ENCODE data around the gene TRIM49D2. TPM values are rescaled to one million over a fixed set of nuclear protein-coding genes. Genes with fewer than 3 reads are reported as not detected.
"Not testable (repeated sequence)": the region's sequence is repeated elsewhere in the genome, so short reads cannot be mapped to it uniquely, and the experiment has no call there.

The TRIM49D2 gene, protein sequence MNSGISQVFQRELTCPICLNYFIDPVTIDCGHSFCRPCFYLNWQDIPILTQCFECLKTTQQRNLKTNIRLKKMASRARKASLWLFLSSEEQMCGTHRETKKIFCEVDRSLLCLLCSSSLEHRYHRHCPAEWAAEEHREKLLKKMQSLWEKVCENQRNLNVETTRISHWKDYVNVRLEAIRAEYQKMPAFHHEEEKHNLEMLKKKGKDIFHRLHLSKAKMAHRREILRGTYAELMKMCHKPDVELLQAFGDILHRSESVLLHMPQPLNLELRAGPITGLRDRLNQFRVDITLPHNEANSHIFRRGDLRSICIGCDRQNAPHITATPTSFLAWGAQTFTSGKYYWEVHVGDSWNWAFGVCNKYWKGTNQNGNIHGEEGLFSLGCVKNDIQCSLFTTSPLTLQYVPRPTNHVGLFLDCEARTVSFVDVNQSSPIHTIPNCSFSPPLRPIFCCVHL
- not detected in 2 replicates for total RNA-seq (2014; rRNA removed)
- not detected for polyA plus RNA-seq (2012)

DNA sequence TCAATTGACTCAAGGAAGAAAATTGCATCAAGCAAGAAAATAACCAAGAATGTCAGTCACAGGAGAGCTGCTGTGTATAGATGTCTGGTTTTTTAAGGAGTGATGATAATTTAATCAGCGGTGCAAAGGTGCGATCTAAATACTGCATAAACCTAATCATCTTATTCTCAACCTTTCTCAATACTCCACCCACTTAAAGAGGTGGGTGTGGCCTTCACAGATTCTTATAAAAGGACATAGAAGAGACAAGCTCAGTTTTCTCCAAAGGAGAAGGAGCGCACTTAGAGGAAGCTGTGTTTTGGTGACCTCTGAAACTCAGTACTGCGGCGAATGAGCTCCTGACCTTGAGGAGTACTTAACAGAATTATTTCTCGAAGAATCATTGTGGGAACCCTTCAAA, at the start of gene TRIM49D2:
Gene TRIM49D2, plus strand, starts transcription at position 301 of the 400 bp plus-strand sequence. CDS start 2,698 bp downstream, outside the sequence.
- not testable (repeated sequence) for DNase-seq (ENCODE audit: low read depth)

- DNase-seq (ENCODE audit: low read depth) = not testable (repeated sequence)
These were observed 46.4 kb upstream of the TRIM49D2 start for GRCh38 chr11:89877511-89877910.

DNA sequence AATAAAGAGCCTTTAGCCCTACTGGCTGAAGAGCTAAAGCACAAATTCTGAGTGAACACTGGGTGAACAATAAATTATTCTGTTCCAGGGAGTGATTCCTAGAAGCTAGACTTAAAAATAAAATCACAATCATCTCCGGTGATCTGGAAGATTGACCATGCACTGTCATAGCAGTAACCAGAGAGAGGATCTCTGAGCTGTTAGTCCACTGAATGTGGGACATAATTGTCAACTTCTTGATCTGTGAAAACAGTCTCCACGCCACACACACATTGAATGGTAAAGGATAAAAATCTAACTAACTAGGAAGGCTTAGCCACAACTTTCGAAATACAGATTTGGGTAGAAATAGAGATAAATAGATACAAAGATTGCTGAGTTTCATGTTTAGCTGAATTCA, 30.6 kb upstream of the TRIM49D2 start:
- DNase-seq (ENCODE audit: low read depth) = not testable (repeated sequence)

DNA sequence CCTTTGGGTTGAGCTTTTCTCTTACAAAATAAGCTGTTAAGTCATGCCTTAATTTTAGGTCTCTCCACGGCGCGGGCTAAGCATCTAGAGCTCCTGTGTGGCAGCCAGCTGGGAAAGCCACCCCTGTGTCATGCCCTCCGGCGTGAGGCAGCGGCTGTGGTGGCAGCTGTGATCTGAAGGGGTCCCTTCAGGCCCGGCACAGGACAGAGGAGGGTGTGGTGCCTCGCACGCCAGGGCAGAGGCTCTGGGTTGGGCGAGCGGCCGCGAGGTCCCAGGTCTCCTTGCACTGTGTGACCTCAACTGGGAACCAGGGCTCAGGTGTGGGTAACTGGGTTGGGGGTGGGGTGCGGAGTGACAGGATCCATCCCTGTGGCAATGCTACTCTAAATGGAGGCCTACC, 23.1 kb upstream of the TRIM49D2 start:
- DNase-seq (ENCODE audit: low read depth) = not testable (repeated sequence)

GRCh38 chr11:89922195-89922660, 1.6 kb upstream of the TRIM49D2 start, which contains the start of gene TRIM49D1:
Gene TRIM49D1 (minus strand): TSS chr11:89922245. CDS start chr11:89917710, 4,535 bp downstream.
- no peak for DNase-seq (ENCODE audit: low read depth)

DNA sequence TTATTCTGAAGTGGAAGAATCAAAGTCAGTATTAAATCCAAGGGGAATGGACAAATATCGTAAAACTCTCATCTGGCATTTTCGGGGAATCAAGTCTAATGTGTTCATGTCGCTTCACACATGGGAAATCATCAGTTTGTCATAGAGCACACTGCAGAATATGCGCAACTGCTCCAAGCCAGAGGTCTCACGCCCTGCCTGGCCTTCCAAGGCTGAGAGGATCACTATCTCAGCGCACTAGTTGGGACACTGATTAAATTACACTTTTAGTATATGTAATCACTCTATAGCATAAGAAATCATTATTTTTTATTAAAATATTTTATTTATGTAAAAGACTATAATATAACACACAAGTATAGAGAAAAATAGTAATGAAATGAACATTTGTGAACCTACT, 37.0 kb downstream of the TRIM49D2 start:
- not testable (repeated sequence) for DNase-seq (ENCODE audit: low read depth)

GRCh38 chr11:89965737-89966136, 41.9 kb downstream of the TRIM49D2 start, which contains the start of gene TRIM64:
Gene TRIM64 (plus strand): TSS chr11:89966037. CDS start chr11:89968504, 2,467 bp downstream.
- DNase-seq (ENCODE audit: low read depth) = not testable (repeated sequence)

Other genes with a start within 250 kb of the TRIM49D2 start
- gene TRIM77, start 213.8 kb upstream of the TRIM49D2 start, total RNA-seq (2014; rRNA removed) = not detected in 2 replicates
- gene TRIM49, start 115.5 kb upstream of the TRIM49D2 start, total RNA-seq (2014; rRNA removed) = not detected in 2 replicates
- gene TRIM64B, start 45.6 kb upstream of the TRIM49D2 start, total RNA-seq (2014; rRNA removed) = not detected in 2 replicates
- not detected in 2 replicates for gene TRIM49D1, start 1.8 kb upstream of the TRIM49D2 start, total RNA-seq (2014; rRNA removed)
- gene TRIM64, start 42.0 kb downstream of the TRIM49D2 start, total RNA-seq (2014; rRNA removed) = not detected in 2 replicates
- gene TRIM49C, start 107.0 kb downstream of the TRIM49D2 start, total RNA-seq (2014; rRNA removed) = not detected in 2 replicates
- gene UBTFL1, start 161.9 kb downstream of the TRIM49D2 start, total RNA-seq (2014; rRNA removed) = not detected in 2 replicates
- gene NAALAD2, start 210.6 kb downstream of the TRIM49D2 start, total RNA-seq (2014; rRNA removed) = 0.23 TPM in 1 of 2 replicates, not detected in the other

Data from LHCN-M2 (cell line).